NCI-H146 treated with DMSO at 0.1 percent for 48 hours (cell line): ENCODE results near the gene COL4A5.
"Not testable (repeated sequence)": the region's sequence is repeated elsewhere in the genome, so short reads cannot be mapped to it uniquely, and the experiment has no call there.

Experiments used
- DNase-seq: peaks from one replicate; lab custom pipeline; 2025; ENCODE audit not compliant: unreplicated experiment; lab: John Stamatoyannopoulos, UW

COL4A5 gene

DNA sequence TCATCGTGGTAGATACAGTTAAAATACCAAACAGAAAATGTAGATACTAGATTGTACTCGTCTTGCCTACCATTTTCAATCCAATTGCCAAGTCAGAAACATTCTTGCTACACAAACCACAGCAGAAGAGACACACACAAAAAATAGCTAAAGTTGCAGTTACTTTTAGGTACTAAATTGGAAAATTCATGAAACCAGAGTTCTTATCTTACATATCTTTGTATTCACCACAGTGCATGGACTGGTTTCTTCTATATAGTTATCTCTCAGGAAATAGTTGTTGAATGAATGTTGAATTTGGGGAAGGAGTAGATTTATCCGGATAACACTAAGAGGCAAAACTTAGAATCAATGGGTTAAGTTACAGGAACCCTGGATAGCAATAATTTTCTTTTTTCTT, 14.2 kb downstream of the COL4A5 start:
- no peak for DNase-seq

- DNase-seq, result no peak
Measured at GRCh38 chrX:108456971-108457477, 17.4 kb downstream of the COL4A5 start.

DNA sequence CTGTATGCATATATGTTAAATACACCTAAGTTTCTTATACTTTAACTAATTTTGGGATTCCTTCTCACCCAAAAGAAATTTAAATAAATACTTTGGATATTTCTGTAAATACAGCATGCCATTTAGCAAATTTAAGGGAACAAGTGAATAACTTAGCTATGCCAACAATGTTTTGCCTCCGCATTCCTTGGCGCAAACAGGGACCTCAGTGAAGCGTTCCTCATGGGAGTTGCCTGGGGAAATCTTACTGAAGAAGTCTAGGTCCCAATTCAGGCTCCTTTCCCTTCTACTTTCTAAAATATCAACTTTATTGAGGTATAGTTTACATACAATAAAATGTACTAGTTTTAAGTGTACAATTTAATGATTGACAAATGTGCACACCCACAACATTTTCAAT, 25.0 kb downstream of the COL4A5 start:
- no peak for DNase-seq

- no peak for DNase-seq
Measured at GRCh38 chrX:108468486-108468885, 28.8 kb downstream of the COL4A5 start.

GRCh38 chrX:108473979-108474378, 34.3 kb downstream of the COL4A5 start:
- DNase-seq, result no peak

DNA sequence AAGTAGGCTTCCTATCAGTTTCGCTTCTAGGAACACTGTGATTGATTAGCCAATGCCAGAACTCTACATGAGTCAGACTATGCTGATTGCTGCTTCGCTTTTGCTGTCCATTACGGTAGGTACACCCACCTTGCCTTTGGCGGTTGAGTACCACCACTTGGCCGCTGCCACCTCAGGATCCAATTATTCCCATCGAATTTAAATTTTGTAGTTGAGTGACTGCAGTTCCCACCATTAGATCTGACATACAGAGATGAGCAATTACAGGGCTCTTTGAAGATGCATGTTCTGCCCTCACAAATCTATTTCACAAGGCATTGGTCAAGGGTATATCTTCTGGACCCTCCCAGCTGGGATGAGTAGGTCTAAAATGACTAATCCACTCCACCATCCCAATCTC, 41.9 kb downstream of the COL4A5 start:
- not testable (repeated sequence) for DNase-seq

GRCh38 chrX:108484251-108484650, 44.6 kb downstream of the COL4A5 start:
- DNase-seq, result no peak

DNA sequence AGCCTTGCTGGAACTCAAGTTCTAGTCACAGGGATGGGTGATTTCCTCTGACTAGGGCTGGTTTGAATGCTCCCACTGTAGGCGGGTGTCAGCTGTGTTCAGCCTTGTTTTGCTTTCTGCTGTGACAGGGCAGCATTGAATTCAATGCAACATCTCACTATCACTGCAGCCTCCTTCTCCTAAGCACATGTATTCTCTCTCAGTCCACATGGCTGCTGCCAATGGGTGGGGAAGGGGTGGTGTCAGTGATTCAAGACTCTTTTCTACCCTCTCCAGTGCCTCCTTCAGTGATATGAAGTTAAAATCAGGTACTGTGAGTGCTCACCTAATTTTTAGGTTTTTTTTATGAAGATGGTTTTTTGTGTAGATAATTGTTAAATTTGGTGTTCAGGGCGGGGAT, 46.3 kb downstream of the COL4A5 start:
- DNase-seq, result no peak

- DNase-seq, result no peak
Measured at GRCh38 chrX:108494406-108495090, 54.9 kb downstream of the COL4A5 start.

DNA sequence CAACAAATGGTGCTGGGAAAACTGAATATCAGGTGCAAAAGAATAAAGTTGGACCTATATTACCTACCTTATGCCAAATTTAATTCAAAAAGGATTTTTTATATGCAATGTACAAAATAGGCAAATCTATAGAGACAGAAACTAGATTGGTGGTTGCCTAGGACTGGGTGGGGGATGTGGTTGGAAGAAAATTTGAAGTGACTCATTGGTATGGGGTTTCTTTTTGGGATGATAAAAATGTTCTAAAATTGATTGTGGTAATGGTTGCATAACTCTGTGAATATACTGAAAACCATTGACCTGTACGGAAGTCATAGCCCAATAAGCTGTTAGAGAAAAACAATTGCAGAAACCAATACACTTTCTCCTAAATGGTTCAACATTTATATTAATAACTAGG, 72.1 kb downstream of the COL4A5 start:
- DNase-seq, result no peak

GRCh38 chrX:108516184-108516583, 76.5 kb downstream of the COL4A5 start:
- no peak for DNase-seq

- DNase-seq, result no peak
Measured at GRCh38 chrX:108527724-108528123, 88.1 kb downstream of the COL4A5 start.

DNA sequence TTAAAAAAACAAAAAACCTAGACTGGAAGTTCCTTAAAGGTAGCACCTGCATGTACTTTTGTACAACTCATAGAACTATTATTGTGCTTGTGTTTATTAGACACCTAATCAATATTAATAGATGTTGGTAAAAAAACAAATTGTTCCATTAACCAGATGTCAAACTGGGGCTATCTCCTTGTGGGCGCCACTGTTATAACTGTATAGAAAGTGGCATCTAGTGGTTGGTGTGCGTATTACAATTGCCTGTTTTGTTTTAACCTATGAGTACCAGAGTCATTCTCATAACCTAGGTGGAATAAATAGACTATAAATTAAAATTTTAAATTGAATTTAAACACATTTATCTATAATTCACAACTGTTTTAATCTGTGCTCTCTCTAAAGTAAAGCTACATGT, 97.4 kb downstream of the COL4A5 start:
- peak; percentile 17 for DNase-seq

GRCh38 chrX:108541286-108541685, 101.6 kb downstream of the COL4A5 start:
- no peak for DNase-seq

GRCh38 chrX:108557580-108557979, 117.9 kb downstream of the COL4A5 start:
- DNase-seq, result no peak

- DNase-seq, result no peak
Measured at GRCh38 chrX:108558217-108558616, 118.6 kb downstream of the COL4A5 start.

DNA sequence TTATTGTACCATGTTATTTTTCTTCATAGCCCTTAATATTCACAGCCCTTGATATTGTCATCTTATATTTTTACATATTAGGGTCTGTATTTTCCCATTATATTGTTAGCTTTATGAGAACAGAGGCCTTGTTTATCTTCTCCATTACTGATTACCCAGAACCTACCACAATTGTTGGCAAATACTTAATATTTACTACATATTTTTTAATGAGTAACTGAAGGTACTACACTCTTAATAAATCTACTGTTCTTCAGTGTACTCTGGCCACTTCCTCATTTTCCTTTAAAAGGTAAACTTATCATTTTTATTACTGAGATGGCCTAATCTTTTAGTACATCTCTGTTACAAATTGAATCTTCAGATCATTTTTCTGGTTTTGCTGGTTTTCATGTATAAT, 133.5 kb downstream of the COL4A5 start:
- no peak for DNase-seq

DNA sequence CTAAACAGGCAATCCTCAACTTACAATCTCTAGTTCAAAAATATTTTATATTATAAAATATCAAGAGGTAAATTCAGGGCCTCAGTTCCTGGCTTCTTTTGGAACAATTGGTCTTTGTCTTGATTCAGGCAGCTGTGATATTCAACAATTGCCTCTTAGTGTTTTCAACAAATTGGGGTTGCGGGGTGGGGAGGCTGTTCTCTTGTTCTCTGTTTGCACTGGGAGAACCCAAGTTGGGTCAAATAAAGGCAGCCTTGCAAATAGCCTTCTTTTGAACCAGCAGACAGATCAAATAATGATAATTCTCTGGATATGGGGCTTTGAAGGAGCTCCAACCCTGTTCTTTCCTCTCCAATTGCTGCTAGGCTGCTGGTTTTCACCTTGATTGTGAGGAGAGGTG, 142.5 kb downstream of the COL4A5 start:
- peak; percentile 0 for DNase-seq

DNA sequence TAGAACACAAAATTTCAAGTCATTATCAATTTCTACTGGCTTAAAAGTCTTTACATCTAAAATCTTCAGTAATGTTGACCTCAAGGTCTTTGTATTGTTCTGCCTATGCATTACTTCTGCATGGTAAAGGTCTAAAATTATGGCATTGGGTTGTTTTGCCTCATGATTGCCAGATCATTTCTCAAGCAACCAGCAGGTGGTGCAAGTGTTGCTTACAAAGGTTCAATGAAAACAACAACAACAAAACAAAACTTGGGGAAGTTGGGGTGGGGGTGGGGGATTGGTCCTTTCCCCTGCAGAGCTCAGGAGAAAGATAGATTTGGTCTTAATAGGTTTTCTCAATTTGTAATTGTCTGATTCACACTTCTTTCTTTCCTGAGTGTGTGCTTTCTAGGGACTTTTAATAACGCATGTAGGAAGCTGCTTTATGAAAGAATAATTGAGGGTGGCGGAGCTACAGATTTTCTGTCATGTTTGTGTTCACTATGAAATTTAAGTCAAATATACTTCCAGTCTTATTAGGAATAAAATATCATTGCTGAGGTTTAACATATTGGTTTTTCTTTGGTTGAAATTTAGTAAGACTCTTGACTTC, 145.1 kb downstream of the COL4A5 start:
- DNase-seq, result no peak

DNA sequence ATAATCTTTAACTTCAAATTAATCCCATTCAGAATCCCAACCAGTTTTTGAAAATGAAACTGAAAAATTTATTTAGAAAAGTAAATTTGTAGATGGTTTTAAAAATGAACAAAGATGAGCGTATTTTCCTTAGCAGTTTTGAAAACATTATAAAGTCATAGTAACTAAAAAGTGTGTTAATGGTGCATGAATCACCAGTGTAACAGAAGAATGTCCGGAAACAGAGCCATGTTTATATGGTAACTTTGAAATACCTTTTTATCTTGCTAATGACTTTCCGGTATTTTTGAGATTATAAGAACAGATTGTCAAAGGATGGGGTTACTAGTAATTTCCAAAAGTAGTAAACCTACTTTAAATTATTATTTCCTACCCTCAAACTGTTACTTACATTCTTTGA, 150.9 kb downstream of the COL4A5 start:
- no peak for DNase-seq

DNA sequence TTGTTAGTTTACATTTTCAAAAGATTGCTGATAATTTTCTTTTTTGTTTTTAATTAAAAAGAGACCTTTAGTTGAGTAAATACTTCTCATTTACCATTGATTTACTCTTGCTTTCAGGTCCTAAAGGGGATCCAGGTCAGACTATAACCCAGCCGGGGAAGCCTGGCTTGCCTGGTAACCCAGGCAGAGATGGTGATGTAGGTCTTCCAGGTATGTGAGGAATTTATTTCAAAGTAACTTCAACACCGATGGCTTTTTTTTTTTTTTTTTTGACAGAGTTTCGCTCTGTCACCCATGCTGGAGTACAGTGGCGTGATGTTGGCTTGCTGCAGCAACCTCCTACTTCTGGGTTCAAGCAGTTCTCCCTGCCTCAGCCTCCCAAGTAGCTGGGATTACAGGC, 161.6 kb downstream of the COL4A5 start:
- DNase-seq, result no peak

- no peak for DNase-seq
Measured at GRCh38 chrX:108610141-108610540, 170.5 kb downstream of the COL4A5 start.

DNA sequence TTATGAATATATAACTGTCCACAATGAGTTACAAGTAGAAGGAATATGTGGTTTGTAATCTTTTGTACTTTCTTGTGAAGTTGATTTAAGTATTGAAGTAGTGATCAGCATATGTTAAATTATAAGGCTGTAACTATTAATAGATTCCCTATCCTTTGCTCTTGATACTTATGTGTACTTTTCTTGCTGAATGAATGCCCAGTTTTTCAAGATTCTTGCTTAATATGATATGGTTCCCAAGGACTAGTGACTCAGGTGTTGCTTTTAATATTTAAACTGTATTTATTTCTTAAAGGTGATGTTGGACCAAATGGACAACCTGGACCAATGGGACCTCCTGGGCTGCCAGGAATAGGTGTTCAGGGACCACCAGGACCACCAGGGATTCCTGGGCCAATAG, 175.0 kb downstream of the COL4A5 start:
- DNase-seq, result no peak
